ENCODE results near the gene ICAM1. TPM values are rescaled to one million over a fixed set of nuclear protein-coding genes. Genes with fewer than 3 reads are reported as not detected.

The ICAM1 gene
- total and polyA plus RNA-seq, 10 of the 15 experiments (the other 5 are each of a cell fraction or from before 2014, with no cell fraction given), result 7.6 to 115 (median 60.2) TPM

DNA sequence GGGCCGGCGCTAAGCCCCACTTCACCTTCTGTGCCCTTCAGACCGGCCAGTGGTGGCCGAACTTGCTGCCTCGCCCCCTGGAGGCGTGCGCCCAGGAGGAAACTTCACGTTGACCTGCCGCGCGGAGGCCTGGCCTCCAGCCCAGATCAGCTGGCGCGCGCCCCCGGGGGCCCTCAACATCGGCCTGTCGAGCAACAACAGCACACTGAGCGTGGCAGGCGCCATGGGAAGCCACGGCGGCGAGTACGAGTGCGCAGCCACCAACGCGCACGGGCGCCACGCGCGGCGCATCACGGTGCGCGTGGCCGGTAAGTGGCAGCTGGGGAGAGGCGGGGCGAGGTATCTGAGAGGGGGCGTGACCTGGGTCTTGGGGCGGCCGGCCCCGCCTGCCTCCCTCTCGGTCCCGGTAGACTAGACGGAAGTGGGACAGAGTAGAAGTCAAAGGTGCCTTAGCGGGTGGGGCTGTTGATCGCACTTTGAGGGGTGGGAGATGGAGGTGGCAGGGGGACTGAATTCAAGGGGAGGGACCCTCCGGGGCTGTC, 24.5 kb downstream of the ICAM1 start (continued):
- TF ChIP-seq MEF2B (IDR thresholded peaks at IDR 0.05; ENCODE audit: partially characterized antibody, poor library complexity, severe bottlenecking), result no peak
- TF ChIP-seq BHLHE40 (IDR thresholded peaks at IDR 0.05; ENCODE audit: borderline replicate concordance in 1 of 2, low read depth in 2 of 2, low read length in 1 of 2), result peak; percentile 60 to 79; a peak in 3 of 4 replicates
- TF ChIP-seq ETV6 (conservative IDR thresholded peaks at IDR 0.05 in 1 of 2, IDR thresholded peaks at IDR 0.05 in 1 of 2; ENCODE audit: borderline replicate concordance in 1 of 2, low read depth in 1 of 2), result no peak
- TF ChIP-seq, protein P1, sequence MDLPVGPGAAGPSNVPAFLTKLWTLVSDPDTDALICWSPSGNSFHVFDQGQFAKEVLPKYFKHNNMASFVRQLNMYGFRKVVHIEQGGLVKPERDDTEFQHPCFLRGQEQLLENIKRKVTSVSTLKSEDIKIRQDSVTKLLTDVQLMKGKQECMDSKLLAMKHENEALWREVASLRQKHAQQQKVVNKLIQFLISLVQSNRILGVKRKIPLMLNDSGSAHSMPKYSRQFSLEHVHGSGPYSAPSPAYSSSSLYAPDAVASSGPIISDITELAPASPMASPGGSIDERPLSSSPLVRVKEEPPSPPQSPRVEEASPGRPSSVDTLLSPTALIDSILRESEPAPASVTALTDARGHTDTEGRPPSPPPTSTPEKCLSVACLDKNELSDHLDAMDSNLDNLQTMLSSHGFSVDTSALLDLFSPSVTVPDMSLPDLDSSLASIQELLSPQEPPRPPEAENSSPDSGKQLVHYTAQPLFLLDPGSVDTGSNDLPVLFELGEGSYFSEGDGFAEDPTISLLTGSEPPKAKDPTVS (IDR thresholded peaks at IDR 0.05; ENCODE audit: low read depth, low read length), result no peak
- TF ChIP-seq, protein P2, sequence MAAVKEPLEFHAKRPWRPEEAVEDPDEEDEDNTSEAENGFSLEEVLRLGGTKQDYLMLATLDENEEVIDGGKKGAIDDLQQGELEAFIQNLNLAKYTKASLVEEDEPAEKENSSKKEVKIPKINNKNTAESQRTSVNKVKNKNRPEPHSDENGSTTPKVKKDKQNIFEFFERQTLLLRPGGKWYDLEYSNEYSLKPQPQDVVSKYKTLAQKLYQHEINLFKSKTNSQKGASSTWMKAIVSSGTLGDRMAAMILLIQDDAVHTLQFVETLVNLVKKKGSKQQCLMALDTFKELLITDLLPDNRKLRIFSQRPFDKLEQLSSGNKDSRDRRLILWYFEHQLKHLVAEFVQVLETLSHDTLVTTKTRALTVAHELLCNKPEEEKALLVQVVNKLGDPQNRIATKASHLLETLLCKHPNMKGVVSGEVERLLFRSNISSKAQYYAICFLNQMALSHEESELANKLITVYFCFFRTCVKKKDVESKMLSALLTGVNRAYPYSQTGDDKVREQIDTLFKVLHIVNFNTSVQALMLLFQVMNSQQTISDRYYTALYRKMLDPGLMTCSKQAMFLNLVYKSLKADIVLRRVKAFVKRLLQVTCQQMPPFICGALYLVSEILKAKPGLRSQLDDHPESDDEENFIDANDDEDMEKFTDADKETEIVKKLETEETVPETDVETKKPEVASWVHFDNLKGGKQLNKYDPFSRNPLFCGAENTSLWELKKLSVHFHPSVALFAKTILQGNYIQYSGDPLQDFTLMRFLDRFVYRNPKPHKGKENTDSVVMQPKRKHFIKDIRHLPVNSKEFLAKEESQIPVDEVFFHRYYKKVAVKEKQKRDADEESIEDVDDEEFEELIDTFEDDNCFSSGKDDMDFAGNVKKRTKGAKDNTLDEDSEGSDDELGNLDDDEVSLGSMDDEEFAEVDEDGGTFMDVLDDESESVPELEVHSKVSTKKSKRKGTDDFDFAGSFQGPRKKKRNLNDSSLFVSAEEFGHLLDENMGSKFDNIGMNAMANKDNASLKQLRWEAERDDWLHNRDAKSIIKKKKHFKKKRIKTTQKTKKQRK (IDR thresholded peaks at IDR 0.05; ENCODE audit: low read depth, low read length), result no peak
- no peak for TF ChIP-seq NR2C2 (IDR thresholded peaks at IDR 0.05; ENCODE audit: borderline replicate concordance, control insufficient read depth, insufficient read length, low read depth)
- TF ChIP-seq TCF7 (IDR thresholded peaks at IDR 0.05; ENCODE audit: borderline replicate concordance), result no peak
- no peak for TF ChIP-seq RAD21 (IDR thresholded peaks at IDR 0.05; ENCODE audit: insufficient read depth, low read depth, low read length)
- TF ChIP-seq, protein P3, sequence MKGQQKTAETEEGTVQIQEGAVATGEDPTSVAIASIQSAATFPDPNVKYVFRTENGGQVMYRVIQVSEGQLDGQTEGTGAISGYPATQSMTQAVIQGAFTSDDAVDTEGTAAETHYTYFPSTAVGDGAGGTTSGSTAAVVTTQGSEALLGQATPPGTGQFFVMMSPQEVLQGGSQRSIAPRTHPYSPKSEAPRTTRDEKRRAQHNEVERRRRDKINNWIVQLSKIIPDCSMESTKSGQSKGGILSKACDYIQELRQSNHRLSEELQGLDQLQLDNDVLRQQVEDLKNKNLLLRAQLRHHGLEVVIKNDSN (IDR thresholded peaks at IDR 0.05; ENCODE audit: borderline replicate concordance, extremely low read length, insufficient read depth, low read depth, low read length), result no peak
- TF ChIP-seq, protein P4, sequence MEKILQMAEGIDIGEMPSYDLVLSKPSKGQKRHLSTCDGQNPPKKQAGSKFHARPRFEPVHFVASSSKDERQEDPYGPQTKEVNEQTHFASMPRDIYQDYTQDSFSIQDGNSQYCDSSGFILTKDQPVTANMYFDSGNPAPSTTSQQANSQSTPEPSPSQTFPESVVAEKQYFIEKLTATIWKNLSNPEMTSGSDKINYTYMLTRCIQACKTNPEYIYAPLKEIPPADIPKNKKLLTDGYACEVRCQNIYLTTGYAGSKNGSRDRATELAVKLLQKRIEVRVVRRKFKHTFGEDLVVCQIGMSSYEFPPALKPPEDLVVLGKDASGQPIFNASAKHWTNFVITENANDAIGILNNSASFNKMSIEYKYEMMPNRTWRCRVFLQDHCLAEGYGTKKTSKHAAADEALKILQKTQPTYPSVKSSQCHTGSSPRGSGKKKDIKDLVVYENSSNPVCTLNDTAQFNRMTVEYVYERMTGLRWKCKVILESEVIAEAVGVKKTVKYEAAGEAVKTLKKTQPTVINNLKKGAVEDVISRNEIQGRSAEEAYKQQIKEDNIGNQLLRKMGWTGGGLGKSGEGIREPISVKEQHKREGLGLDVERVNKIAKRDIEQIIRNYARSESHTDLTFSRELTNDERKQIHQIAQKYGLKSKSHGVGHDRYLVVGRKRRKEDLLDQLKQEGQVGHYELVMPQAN (conservative IDR thresholded peaks at IDR 0.05), result no peak
- TF ChIP-seq MYB (IDR thresholded peaks at IDR 0.05; ENCODE audit: borderline replicate concordance, low read depth, low read length), result no peak
- TF ChIP-seq TCF3 (IDR thresholded peaks at IDR 0.05; ENCODE audit: borderline replicate concordance, insufficient read depth, low read depth, low read length), result 0 out of 2 replicates have a peak, but pooled peaks have one; percentile 49
- no peak for TF ChIP-seq STAT1 (conservative IDR thresholded peaks at IDR 0.05)
- TF ChIP-seq ASH2L (IDR thresholded peaks at IDR 0.05; ENCODE audit: borderline replicate concordance, low read depth), result no peak
- no peak for TF ChIP-seq SRF (IDR thresholded peaks at IDR 0.05; ENCODE audit: low read depth in 2 of 2, low read length in 2 of 2)
- TF ChIP-seq, protein P5, sequence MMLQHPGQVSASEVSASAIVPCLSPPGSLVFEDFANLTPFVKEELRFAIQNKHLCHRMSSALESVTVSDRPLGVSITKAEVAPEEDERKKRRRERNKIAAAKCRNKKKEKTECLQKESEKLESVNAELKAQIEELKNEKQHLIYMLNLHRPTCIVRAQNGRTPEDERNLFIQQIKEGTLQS (IDR thresholded peaks at IDR 0.05; ENCODE audit: borderline replicate concordance, extremely low read depth, low read depth, low read length), result no peak

Measured in GM12878 (cell line).